ENCODE data around the gene UNC5B. TPM values are rescaled to one million over a fixed set of nuclear protein-coding genes. Genes with fewer than 3 reads are reported as not detected.

Gene UNC5B
- total RNA-seq, 1 experiment from 2014 or later = 49.6 TPM

DNA sequence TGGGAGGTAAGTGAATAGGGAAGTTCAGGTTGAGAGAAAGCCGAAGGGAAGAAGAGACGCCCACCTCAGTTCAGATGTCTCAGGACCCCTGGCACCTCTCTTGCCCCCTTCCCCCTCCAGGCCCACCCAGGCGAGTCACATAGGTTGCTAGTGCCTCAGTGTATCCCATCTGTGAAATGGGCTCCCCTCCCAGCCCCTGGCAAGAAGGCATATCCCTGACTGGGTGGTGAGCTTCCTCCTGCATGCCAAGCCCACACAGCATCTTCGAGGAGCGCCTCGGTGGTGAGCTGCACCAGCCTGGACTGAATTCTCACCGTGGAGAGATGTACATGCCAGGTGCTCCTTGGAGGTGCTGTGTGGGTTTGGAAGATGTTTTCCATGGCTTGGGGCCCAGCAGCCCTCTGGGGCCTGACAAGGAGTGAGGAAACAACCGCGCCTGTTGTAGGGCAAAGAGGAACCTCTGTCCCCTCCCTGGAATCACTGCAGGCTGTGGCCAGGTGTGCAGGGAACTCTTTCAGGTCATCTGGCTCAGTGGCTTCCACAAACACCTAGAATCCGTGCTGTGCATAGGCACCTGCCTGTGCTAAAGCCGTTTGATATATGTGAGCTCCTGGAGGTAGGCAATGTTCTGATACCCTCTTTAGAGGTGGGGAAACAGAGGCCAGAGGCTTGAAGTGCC is 45.1 kb downstream of the UNC5B start (continued):
- TF ChIP-seq, protein P1, sequence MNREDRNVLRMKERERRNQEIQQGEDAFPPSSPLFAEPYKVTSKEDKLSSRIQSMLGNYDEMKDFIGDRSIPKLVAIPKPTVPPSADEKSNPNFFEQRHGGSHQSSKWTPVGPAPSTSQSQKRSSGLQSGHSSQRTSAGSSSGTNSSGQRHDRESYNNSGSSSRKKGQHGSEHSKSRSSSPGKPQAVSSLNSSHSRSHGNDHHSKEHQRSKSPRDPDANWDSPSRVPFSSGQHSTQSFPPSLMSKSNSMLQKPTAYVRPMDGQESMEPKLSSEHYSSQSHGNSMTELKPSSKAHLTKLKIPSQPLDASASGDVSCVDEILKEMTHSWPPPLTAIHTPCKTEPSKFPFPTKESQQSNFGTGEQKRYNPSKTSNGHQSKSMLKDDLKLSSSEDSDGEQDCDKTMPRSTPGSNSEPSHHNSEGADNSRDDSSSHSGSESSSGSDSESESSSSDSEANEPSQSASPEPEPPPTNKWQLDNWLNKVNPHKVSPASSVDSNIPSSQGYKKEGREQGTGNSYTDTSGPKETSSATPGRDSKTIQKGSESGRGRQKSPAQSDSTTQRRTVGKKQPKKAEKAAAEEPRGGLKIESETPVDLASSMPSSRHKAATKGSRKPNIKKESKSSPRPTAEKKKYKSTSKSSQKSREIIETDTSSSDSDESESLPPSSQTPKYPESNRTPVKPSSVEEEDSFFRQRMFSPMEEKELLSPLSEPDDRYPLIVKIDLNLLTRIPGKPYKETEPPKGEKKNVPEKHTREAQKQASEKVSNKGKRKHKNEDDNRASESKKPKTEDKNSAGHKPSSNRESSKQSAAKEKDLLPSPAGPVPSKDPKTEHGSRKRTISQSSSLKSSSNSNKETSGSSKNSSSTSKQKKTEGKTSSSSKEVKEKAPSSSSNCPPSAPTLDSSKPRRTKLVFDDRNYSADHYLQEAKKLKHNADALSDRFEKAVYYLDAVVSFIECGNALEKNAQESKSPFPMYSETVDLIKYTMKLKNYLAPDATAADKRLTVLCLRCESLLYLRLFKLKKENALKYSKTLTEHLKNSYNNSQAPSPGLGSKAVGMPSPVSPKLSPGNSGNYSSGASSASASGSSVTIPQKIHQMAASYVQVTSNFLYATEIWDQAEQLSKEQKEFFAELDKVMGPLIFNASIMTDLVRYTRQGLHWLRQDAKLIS (CRISPR knock-in tag; IDR thresholded peaks at IDR 0.05; ENCODE audit: borderline replicate concordance) = no peak
- TF ChIP-seq ZNF423 (CRISPR knock-in tag; IDR thresholded peaks at IDR 0.05) (no peak), ATF1 (CRISPR knock-in tag; IDR thresholded peaks at IDR 0.05) (no peak), NR1H2 (CRISPR knock-in tag; IDR thresholded peaks at IDR 0.05) (no peak)
- TF ChIP-seq, protein P2, sequence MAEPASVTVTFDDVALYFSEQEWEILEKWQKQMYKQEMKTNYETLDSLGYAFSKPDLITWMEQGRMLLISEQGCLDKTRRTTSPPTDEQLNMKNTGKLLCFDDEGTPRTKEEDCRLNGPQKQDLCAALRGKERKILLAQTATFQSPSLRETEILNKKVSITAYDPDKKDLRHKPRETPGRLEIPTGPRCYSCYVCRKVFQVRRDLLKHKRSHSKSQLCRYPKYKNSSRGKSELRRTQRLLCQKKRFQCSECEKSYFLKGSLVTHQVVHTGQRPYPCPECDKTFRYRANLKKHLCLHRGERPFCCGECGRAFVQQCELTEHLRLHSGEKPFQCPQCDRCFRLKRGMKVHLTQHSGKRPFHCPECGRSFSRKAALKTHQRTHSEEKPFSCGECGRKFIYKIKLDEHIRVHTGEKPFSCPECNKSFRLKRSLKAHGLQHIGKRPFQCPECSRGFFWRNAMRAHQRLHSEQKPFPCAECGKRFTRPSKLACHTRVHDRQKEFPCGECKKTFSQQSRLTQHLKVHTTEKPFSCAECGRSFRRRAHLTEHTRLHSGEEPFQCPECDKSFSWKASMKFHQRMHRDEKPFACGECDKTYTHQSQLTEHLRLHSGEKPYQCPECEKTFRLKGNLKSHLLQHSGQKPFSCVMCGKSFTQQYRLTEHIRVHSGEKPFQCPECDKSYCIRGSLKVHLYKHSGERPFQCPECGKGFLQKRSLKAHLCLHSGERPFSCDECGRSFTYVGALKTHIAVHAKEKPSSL (CRISPR knock-in tag; conservative IDR thresholded peaks at IDR 0.05) = no peak
- TF ChIP-seq, protein P3, sequence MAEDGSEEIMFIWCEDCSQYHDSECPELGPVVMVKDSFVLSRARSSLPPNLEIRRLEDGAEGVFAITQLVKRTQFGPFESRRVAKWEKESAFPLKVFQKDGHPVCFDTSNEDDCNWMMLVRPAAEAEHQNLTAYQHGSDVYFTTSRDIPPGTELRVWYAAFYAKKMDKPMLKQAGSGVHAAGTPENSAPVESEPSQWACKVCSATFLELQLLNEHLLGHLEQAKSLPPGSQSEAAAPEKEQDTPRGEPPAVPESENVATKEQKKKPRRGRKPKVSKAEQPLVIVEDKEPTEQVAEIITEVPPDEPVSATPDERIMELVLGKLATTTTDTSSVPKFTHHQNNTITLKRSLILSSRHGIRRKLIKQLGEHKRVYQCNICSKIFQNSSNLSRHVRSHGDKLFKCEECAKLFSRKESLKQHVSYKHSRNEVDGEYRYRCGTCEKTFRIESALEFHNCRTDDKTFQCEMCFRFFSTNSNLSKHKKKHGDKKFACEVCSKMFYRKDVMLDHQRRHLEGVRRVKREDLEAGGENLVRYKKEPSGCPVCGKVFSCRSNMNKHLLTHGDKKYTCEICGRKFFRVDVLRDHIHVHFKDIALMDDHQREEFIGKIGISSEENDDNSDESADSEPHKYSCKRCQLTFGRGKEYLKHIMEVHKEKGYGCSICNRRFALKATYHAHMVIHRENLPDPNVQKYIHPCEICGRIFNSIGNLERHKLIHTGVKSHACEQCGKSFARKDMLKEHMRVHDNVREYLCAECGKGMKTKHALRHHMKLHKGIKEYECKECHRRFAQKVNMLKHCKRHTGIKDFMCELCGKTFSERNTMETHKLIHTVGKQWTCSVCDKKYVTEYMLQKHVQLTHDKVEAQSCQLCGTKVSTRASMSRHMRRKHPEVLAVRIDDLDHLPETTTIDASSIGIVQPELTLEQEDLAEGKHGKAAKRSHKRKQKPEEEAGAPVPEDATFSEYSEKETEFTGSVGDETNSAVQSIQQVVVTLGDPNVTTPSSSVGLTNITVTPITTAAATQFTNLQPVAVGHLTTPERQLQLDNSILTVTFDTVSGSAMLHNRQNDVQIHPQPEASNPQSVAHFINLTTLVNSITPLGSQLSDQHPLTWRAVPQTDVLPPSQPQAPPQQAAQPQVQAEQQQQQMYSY (CRISPR knock-in tag; IDR thresholded peaks at IDR 0.05) = no peak

DNA sequence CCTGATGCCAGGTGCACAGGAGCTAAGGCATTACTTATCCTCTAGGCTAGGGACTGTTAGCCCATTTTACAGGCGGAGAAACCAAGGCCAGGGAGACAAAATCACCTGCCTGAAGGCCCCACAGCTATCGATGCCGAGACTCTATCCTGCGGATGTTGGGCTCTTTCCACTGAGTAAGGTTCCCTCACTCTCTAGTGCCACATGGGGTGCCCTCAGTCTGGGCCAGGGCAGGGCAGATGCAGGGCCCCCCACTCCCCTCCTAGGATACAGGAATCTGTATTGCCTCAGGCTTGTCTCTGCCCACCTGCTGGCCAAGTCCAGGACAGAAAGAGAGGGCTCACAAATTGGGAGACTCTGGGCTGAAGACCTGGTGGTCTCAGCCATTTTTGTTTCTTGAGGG is 45.7 kb downstream of the UNC5B start:
- H3K36me3 Mint-ChIP-seq = peaks cover 6% of the 10 kb centered on the region; the same call in 1 of the 2 replicates
- ATAC-seq (no peak), DNase-seq (ENCODE audit: low spot score) (no peak)
- H3K9me3 Mint-ChIP-seq = peaks cover 5% of the 10 kb centered on the region; the same call in 1 of the 2 replicates
- no peak for TF ChIP-seq NR2C2 (CRISPR knock-in tag; IDR thresholded peaks at IDR 0.05)
- TF ChIP-seq, protein P4, sequence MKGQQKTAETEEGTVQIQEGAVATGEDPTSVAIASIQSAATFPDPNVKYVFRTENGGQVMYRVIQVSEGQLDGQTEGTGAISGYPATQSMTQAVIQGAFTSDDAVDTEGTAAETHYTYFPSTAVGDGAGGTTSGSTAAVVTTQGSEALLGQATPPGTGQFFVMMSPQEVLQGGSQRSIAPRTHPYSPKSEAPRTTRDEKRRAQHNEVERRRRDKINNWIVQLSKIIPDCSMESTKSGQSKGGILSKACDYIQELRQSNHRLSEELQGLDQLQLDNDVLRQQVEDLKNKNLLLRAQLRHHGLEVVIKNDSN (CRISPR knock-in tag; IDR thresholded peaks at IDR 0.05) = no peak
- no peak for TF ChIP-seq ZNF121 (CRISPR knock-in tag; IDR thresholded peaks at IDR 0.05)
- H3K4me3 Mint-ChIP-seq = no peak overlapping the region
- no peaks in the 10 kb centered on the region for H3K27me3 Mint-ChIP-seq (ENCODE audit: low read depth)
- no peak overlapping the region for H3K27ac Mint-ChIP-seq
- ChIA-PET POLR2A (no interaction called here), CTCF (interaction anchor here (6.0 kb wide), 1 partner anchor 10 kb away, joined by 45 read pairs; no protein-coding TSS in a partner anchor)
- H3K4me1 Mint-ChIP-seq = peaks cover 57% of the 10 kb centered on the region

DNA sequence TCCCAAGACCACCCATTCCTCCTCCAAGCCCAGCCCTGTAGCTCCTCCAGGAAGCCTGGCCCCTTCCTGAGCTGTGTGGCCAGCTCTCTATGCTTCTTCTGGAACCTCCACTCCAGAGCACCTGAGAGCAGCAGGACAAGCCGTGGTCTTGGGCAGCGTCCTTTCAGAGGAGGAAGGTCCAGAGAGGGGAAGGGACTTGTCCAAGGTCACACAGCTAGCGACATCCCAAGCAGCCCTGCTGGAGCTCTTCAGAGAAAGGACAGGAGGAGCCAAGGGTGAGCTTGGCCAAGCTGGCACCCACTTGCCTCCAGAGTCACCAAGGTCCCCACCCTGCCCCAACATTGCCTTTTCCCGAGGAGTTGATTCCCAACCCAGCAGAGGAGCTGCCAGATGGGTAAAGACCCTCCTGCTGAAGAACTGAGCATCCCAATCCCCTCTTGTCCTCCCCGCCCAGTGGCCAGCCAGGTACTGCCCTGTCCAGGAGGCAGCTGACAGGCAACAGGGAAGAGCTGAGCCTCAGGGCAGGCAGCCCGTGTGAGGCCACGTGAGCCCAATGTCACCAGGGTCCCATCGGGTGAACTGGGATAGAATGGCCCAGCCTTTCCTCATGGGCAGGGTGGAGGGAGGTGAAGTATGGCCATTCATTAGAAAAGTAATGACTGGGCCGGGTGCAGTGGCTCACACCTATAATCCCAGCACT is 46.2 kb downstream of the UNC5B start:
- Mint-ChIP-seq H3K27ac (no peak overlapping the region), H3K9me3 (peaks cover 5% of the 10 kb centered on the region; the same call in 1 of the 2 replicates), H3K27me3 (ENCODE audit: low read depth) (no peaks in the 10 kb centered on the region), H3K36me3 (peaks cover 6% of the 10 kb centered on the region; the same call in 1 of the 2 replicates), H3K4me3 (no peak overlapping the region), H3K4me1 (peaks cover 57% of the 10 kb centered on the region)
- ATAC-seq (no peak), DNase-seq (ENCODE audit: low spot score) (no peak)
- ChIA-PET POLR2A (no interaction called here), CTCF (interaction anchor here (1.4 to 6.0 kb wide), 4 partner anchors 10 to 20 kb away, joined by 4 to 45 read pairs (median 19); no protein-coding TSS in a partner anchor)
- no peak for TF ChIP-seq SMAD3 (CRISPR knock-in tag; IDR thresholded peaks at IDR 0.05; ENCODE audit: borderline replicate concordance)
- TF ChIP-seq, protein P5, sequence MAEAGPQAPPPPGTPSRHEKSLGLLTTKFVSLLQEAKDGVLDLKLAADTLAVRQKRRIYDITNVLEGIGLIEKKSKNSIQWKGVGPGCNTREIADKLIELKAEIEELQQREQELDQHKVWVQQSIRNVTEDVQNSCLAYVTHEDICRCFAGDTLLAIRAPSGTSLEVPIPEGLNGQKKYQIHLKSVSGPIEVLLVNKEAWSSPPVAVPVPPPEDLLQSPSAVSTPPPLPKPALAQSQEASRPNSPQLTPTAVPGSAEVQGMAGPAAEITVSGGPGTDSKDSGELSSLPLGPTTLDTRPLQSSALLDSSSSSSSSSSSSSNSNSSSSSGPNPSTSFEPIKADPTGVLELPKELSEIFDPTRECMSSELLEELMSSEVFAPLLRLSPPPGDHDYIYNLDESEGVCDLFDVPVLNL (CRISPR knock-in tag; IDR thresholded peaks at IDR 0.05; ENCODE audit: borderline replicate concordance, low read depth) = no peak
- TF ChIP-seq, protein P2 (CRISPR knock-in tag; conservative IDR thresholded peaks at IDR 0.05) = no peak

Measured in WTC11 (cell line).